SH-SY5Y (cell line): ENCODE measurements around the gene MYRF.

Experiments
- GATA2 ChIP-seq: IDR thresholded peaks from 2 replicates; pipeline ENCODE4 v1.6.1; 2011; ENCODE audit warnings: mild to moderate bottlenecking, low read depth, low read length
- GATA3 ChIP-seq: IDR thresholded peaks from 2 replicates; pipeline ENCODE4 v1.6.1; 2011; ENCODE audit warnings: low read depth, mild to moderate bottlenecking, low read length, moderate library complexity

The MYRF gene

DNA sequence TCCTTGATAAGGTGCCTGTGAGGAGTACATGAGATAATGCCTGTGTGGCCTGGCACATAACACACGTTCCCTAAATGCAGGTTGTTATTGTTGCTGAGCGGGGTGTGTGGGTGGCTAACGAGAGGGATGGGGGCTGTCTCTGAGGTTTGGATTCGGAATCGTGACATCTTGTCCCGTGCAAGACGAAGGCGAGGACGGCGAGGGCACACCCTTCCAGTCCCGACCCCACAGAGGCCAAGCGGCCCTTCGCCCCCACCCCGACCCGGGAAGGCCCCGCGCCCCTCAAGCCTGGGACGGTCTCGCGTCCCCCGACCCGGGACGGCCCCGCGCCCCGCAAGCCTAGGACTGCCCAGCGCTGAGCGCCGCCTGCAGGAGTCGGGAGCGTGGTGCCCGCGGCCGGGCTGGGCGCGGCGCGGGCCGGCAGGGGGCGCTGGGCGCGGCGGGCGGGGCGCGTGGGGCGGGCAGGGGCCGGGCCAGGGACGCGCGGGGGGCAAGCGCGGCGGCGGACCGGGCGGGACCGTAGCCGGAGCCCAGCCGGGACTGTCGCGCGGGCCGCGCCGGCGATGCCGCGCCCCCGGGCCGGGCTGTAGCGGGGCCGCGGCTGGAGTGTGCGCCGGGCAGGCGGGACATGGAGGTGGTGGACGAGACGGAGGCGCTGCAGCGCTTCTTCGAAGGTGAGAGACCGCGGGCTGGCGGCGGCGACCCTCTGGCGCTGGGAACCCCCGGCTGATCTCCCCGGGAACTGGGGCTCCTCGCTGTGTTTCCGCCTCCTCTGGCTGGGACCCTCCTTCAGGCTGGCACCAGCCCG, at the start of gene MYRF:
TSS of gene MYRF (plus strand) at position 520 of the 808 bp plus-strand sequence. CDS start at position 629, 109 bp downstream.
- TF ChIP-seq GATA2 (no peak), GATA3 (no peak)

GRCh38 chr11:61702701-61703312, 49.6 kb upstream of the MYRF start:
- TF ChIP-seq GATA2 (no peak), GATA3 (no peak)

- TF ChIP-seq GATA2 (no peak), GATA3 (no peak)
These were observed 47.6 kb upstream of the MYRF start for GRCh38 chr11:61704838-61705237.

DNA sequence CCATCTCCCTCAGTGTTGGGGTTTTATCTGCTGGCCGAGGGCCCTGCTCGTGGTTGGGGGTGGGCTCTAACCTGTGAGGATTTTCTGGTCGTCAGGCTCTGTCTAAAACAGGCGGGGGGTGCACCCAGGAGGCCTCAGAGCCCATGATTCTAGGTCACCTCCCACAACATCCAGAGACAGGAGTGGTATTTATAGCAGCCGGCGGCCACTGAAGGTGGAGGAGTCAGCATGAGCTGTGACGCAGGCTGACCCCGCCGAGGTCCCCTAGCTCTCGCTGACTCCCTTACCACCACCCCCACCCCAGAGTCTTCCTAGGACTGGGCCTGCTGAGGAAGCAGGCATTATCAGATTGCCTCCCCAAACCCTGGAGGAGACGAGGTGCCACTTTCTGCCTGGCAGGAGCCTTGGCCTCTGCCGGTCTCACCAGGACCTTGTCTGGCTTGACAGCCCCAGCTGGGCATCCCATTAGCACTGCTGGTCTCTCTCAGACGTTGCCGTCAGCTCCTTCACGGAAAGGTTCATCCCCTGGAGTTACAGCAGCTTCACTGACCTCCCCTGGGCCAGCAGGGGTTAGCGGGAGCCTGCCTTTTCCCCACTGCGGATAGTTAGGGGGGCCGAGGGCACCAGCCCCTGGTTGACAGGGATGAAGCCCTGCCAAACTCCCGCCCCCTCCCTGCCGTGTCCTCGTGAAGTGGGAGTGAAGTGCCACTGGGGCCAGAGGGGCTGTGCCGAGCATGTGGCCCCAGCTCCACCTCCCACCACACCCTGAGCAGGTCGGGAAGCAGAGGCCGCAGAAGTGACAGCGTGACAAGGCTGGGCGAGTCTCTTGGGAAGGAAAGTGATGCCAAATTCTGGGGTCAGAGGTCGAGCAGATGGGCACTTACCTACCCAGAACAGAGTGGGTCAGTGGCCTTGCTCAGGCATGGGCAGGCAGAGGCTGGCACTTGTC, 45.7 kb upstream of the MYRF start:
- no peak for TF ChIP-seq GATA2
- TF ChIP-seq GATA3: no peak

DNA sequence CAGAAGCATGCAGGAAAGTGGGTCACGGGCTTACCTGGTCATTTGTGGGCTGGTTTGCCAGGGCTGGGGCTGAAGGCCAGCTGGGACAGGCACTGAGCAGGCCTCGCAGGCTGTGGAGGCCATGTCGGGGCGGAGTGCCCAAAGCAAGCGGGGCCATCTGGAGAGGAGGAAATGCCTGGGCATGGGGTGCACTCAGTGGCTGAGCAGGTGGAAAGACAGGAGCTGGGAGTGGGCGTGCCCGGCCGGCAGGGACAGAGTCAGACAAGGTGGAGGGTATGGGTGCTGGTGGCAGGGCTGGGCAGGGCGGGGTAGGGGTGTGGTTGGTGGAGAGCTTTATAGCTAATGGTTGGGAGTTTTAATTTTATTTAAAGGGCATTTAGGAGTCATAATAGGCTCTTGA, 44.9 kb upstream of the MYRF start:
- TF ChIP-seq GATA2: no peak
- TF ChIP-seq GATA3: no peak

- TF ChIP-seq GATA3 (no peak), GATA2 (no peak)
These were observed 43.3 kb upstream of the MYRF start for GRCh38 chr11:61709110-61709509.

- TF ChIP-seq GATA3 (no peak), GATA2 (no peak)
These were observed 42.9 kb upstream of the MYRF start for GRCh38 chr11:61709572-61709971.

DNA sequence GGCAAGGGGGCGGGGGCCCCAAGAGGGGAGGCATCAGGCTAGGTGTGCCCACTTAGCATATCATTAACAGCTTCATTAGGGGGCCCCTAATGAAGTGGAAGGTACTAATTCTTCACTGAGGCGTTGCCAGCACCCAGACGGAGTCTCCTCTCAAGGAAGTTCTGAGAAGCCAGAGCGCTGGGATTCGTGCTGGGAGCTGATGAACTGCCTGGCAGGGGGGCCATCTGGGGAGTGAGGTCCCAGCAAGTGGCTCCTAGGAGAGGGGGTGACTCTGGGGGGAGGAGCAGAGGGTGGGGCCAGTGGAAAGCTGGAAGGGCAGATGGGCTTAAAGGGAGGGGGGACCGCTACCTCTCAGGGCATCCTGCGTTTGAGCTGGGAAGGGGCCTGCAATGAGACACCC, 42.4 kb upstream of the MYRF start:
- TF ChIP-seq GATA2: no peak
- TF ChIP-seq GATA3: no peak

DNA sequence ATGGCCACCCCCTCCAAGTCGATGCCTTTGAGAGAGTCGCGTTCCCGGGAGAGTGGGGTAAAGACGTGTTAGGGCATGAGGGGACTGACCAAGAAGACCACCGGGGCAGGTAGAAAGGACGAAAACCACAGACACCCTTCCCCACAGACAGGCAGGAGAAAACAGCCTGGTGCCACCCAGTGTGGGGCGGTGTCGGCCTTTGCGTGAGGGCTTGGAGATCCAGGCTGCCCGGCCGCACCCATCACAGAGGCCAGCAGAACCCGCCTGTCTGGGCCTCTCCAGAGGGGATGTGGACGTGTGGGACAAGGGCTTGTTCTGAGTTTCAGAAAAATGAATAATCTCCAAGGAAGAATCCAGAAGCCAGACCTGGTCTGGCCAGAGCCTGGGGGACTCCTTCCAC, 41.4 kb upstream of the MYRF start:
- TF ChIP-seq GATA2 (no peak), GATA3 (no peak)

DNA sequence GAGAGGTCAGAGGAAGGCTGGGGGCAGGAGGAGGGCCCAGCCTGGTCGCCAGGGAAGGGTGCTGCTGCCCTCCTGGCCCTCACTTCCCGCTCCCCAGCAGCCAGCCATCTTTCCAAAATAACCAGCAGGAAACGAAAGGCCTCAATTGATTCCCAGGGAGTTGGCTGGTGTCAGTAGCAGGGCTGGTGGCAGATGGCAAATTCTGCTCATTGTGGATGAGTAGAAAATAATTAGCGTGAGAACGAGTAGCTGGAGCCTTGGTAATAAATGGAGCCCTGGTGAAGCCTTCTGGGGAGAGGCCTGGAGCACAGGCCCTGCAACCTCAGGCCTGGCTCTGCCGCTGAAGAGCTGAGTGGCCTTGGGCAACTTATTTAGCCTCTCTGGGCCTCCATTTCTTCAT, 40.9 kb upstream of the MYRF start:
- no peak for TF ChIP-seq GATA2
- no peak for TF ChIP-seq GATA3

DNA sequence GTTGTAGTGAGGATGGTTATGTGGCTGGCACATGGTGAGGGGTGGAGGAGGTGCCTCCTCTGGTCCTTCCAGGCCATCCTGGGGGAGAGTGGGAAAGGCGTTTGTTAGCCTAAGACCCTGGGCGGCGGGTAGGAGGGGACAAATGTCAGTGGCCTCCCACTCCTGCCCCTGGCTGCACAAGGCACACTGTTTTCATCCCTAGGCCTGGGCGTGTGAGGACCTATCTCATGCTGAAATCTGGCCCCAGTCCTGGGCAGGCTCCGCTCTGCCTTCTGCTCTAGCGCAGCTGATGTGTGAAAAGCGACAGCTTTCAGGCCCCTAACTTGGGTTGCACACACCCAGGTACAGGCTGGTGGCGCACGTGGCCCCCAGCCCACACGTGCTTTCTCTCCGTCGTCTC, 40.1 kb upstream of the MYRF start:
- TF ChIP-seq GATA3 (no peak), GATA2 (peak; percentile 70)

- TF ChIP-seq GATA3 (no peak), GATA2 (no peak)
These were observed 39.6 kb upstream of the MYRF start for GRCh38 chr11:61712846-61713245.

DNA sequence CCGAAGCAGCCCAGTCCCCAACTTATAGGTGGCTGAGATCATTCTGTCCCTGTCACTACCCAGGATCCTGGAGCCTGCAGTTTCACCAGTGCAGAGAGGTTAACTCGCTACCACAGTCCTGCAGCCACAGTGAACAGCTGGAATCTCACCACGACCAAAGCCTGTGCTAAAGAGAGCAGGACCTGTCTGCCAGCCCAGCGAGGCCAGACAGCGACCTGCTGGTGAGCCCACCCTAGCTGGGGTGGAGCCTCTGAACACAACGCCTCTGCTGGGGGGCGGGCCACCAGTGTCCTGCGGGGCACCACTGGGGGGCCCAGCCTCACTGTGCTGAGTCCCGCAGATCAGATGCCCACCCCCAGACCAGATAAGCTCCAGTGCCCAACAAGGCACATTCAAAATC, 39.0 kb upstream of the MYRF start:
- TF ChIP-seq GATA3 (no peak), GATA2 (no peak)

- TF ChIP-seq GATA2 (no peak), GATA3 (no peak)
These were observed 38.5 kb upstream of the MYRF start for GRCh38 chr11:61713906-61714305.

DNA sequence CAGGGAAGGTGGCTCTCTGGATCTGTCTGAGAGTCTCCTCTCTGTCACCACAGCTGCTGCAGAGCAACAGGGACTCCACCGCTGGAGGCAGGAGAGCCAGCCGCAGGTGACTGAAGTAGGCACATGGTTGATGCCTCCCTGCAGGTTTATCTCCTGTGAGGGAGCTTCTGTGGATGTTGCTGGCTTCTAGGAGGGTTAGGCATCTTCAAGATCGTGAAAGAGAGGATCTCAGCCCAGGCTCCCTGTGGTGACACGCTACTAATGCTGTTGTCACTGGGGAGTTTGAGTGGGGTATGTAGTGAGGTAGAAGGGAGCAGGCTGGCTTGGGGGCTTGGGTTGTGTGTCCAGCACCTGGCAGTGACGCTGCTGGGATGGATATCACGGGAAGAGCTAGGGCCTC, 38.1 kb upstream of the MYRF start:
- TF ChIP-seq GATA3 (no peak), GATA2 (no peak)
